Kidney (tissue), 14 donors: ENCODE results near the gene KLHL29. TPM values are rescaled to one million over a fixed set of nuclear protein-coding genes. Genes with fewer than 3 reads are reported as not detected.

ENCODE experiments used
- DNase-seq, 5 donors: peaks; one replicate each; pipeline ENCODE4 v3.0.0-alpha.2; 2013 to 2020
- FAIRE-seq: peaks from 2 replicates; lab custom pipeline; 2012; peaks lifted over from hg19 to GRCh38; lab: Jason Lieb, UNC
- H3K27ac ChIP-seq, 2 donors: one replicate each; pipeline ENCODE4 v1.7.0; 2013; ENCODE audit warnings: low read depth in 2 of 2, low read length in 2 of 2, inconsistent platforms in 1 of 2
- H3K27me3 ChIP-seq: one replicate; pipeline ENCODE4 v1.7.1; 2013; ENCODE audit warnings: low read length, inconsistent platforms; ENCODE audit not compliant: control insufficient read depth, insufficient read depth
- H3K36me3 ChIP-seq, 3 donors: one replicate each; pipeline versions ENCODE4 v1.7.0 to v1.7.1; 2013; ENCODE audit warnings: low read length in 3 of 3, control low read depth in 1 of 3, inconsistent platforms in 1 of 3; ENCODE audit not compliant: insufficient read depth in 3 of 3, control insufficient read depth in 2 of 3
- H3K4me1 ChIP-seq, 3 donors: one replicate each; pipeline versions ENCODE4 v1.7.0 to v1.7.1; 2013; ENCODE audit warnings: low read length in 3 of 3, inconsistent platforms in 1 of 3, low read depth in 1 of 3; ENCODE audit not compliant: control insufficient read depth in 2 of 3, insufficient read depth in 2 of 3
- H3K4me3 ChIP-seq, 3 donors: one replicate each; pipeline versions ENCODE4 v1.7.0 to v1.8.1; 2013; ENCODE audit warnings: low read length in 3 of 3, control low read depth in 1 of 3, inconsistent platforms in 1 of 3
- H3K9ac ChIP-seq, 3 donors: one replicate each; pipeline versions ENCODE4 v1.7.0 to v1.7.1; 2013; ENCODE audit warnings: low read length in 3 of 3, control low read depth in 1 of 3, inconsistent platforms in 1 of 3
- H3K9me3 ChIP-seq, 3 donors: one replicate each; pipeline versions ENCODE4 v1.7.0 to v1.7.1; 2013; ENCODE audit warnings: low read length in 3 of 3, control low read depth in 1 of 3, inconsistent platforms in 1 of 3; ENCODE audit not compliant: control insufficient read depth in 2 of 3, insufficient read depth in 1 of 3
- CTCF ChIP-seq: IDR thresholded peaks from 3 replicates; pipeline ENCODE4 v1.5.1; 2012; ENCODE audit warnings: mild to moderate bottlenecking, moderate library complexity, borderline replicate concordance; ENCODE audit not compliant: insufficient read depth; ENCODE audit errors: extremely low read depth
- intact Hi-C: fragments of 100-400 bp; cut with DNase I; formaldehyde crosslinking; loops from one replicate; pipeline ENCODE4 v1.11.1; 2022
- polyA plus RNA-seq: library from polyadenylated mRNA; stranded (reverse); fragments of 350-450 nt; fragmentation: Illumina TruSeq; extraction: RNeasy Lipid Tissue Mini Kit (QIAGEN cat#74804); gene quantifications from one replicate; pipeline ENCODE4 v1.2.3, GENCODE V29; 2014; ENCODE audit warnings: low read depth, low replicate concordance; ENCODE audit not compliant: insufficient read depth
- total RNA-seq: library from RNA; stranded (reverse); fragmentation: NEBNext Ultra II Directional; extraction: Animal tissue kit (Norgen Biotek cat#: 25700); gene quantifications from one replicate; pipeline ENCODE4 v1.2.1, GENCODE V29; 2021
- donor health status: control.
- donor health status: control.
- donor health status: control.
- donor health status: control.
- donor health status: control.
- donor health status: DM: yes; HTN: yes; CAD: no.
- donor health status: Normal renal cell carcinoma (clear cell type).

The KLHL29 gene
- total and polyA plus RNA-seq, 2 donors from 2014 or later, result 1.5 to 10.5 TPM

GRCh38 chr2:23543302-23543701, 158.3 kb downstream of the KLHL29 start:
- Histone ChIP-seq H3K4me1 (peaks cover 0 to 2% (median 0%) of the 10 kb centered on the region in 3 donors), H3K36me3 (no peaks in the 10 kb centered on the region), H3K27ac (no peak overlapping the region), H3K9me3 (no peaks in the 10 kb centered on the region), H3K9ac (no peak overlapping the region), H3K4me3 (no peak overlapping the region), H3K27me3 (no peaks in the 10 kb centered on the region)
- DNase-seq, result no peak
- FAIRE-seq, result no peak
- intact Hi-C loops, result no loop called here
- no peak for TF ChIP-seq CTCF

GRCh38 chr2:23543728-23544127, 158.7 kb downstream of the KLHL29 start:
- H3K27ac ChIP-seq, result no peak overlapping the region
- H3K27me3 ChIP-seq, result no peaks in the 10 kb centered on the region
- H3K4me1 ChIP-seq, result peaks cover 0 to 2% (median 0%) of the 10 kb centered on the region in 3 donors
- FAIRE-seq (no peak), DNase-seq (no peak)
- no peak overlapping the region for H3K4me3 ChIP-seq
- TF ChIP-seq CTCF, result no peak
- intact Hi-C loops, result no loop called here
- no peak overlapping the region for H3K9ac ChIP-seq
- no peaks in the 10 kb centered on the region for H3K36me3 ChIP-seq
- H3K9me3 ChIP-seq, result no peaks in the 10 kb centered on the region

GRCh38 chr2:23544589-23545295, 159.8 kb downstream of the KLHL29 start:
- Histone ChIP-seq H3K9me3 (no peaks in the 10 kb centered on the region), H3K36me3 (no peaks in the 10 kb centered on the region), H3K4me1 (peaks cover 0 to 2% (median 0%) of the 10 kb centered on the region in 3 donors), H3K27me3 (no peaks in the 10 kb centered on the region), H3K4me3 (no peak overlapping the region), H3K27ac (no peak overlapping the region), H3K9ac (no peak overlapping the region)
- intact Hi-C loops, result no loop called here
- no peak for DNase-seq
- no peak for FAIRE-seq
- no peak for TF ChIP-seq CTCF
